Ovary (tissue), 3 donors: ENCODE measurements around the gene RASSF5.

Experiments used
- EP300 ChIP-seq: sonication (generic); formaldehyde crosslinking; IDR thresholded peaks from one replicate; pipeline ENCODE4 v1.6.1; 2017; ENCODE audit warnings: antibody characterized with exemption
- TF ChIP-seq, protein P1 (sequence below), 3 donors: fragments of 450-650 bp in 2 of 3; fragments of 200-600 bp in 1 of 3; IDR thresholded peaks; one replicate each; pipeline versions ENCODE4 v1.5.1 to v1.8.0; 2016 to 2022; ENCODE audit warnings: antibody characterized with exemption in 3 of 3, mild to moderate bottlenecking in 1 of 3
- donor health status: DM: no; HTN: no; CAD: no.

DNA sequence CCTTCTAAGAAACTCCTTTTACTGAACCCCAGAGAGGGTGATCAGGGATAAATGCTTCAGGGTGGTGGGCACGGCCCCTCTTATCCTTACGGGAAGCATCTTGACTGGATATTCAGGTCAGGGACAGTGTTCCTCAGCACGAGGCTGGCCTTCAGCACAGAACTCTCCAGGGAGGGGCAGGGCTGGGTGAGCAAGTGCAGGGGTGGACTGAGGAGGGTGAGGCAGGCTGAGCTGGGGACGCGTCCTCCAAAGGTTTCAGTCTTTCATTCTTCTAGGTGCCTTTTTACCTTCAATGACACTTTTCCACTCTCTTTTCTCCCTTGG is 52.3 kb downstream of the RASSF5 start:
- no peak for TF ChIP-seq EP300
- TF ChIP-seq, protein P1, sequence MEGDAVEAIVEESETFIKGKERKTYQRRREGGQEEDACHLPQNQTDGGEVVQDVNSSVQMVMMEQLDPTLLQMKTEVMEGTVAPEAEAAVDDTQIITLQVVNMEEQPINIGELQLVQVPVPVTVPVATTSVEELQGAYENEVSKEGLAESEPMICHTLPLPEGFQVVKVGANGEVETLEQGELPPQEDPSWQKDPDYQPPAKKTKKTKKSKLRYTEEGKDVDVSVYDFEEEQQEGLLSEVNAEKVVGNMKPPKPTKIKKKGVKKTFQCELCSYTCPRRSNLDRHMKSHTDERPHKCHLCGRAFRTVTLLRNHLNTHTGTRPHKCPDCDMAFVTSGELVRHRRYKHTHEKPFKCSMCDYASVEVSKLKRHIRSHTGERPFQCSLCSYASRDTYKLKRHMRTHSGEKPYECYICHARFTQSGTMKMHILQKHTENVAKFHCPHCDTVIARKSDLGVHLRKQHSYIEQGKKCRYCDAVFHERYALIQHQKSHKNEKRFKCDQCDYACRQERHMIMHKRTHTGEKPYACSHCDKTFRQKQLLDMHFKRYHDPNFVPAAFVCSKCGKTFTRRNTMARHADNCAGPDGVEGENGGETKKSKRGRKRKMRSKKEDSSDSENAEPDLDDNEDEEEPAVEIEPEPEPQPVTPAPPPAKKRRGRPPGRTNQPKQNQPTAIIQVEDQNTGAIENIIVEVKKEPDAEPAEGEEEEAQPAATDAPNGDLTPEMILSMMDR (IDR thresholded peaks at IDR 0.05), result no peak
